ENCODE results near the gene DIS3L2.

GRCh38 chr2:232058063-232058877, 96.8 kb downstream of the DIS3L2 start:
- TF ChIP-seq POLR2A (IDR thresholded peaks at IDR 0.05; ENCODE audit: low read depth, low read length) (no peak), TAF1 (IDR thresholded peaks at IDR 0.05; ENCODE audit: borderline replicate concordance, low read depth, low read length) (no peak), POLR2AphosphoS5 (IDR thresholded peaks at IDR 0.05; ENCODE audit: low read depth, low read length) (no peak)

All from GM12892 (cell line).